Mesodermal cell (in vitro differentiated cells): Measurements from ENCODE around the gene GNRH2. TPM values are rescaled to one million over a fixed set of nuclear protein-coding genes. Genes with fewer than 3 reads are reported as not detected.
"Not testable (repeated sequence)": the region's sequence is repeated elsewhere in the genome, so short reads cannot be mapped to it uniquely, and the experiment has no call there.

ENCODE experiments used
- H3K27ac ChIP-seq: 2 replicates; pipeline ENCODE4 v1.7.0; 2013; ENCODE audit warnings: mild to moderate bottlenecking, low read depth, low read length, moderate library complexity; ENCODE audit not compliant: severe bottlenecking
- H3K36me3 ChIP-seq: 2 replicates; pipeline ENCODE4 v1.7.1; 2013; ENCODE audit warnings: mild to moderate bottlenecking, low read length, moderate library complexity; ENCODE audit not compliant: control insufficient read depth, insufficient read depth
- H3K4me1 ChIP-seq: one replicate; pipeline ENCODE4 v1.7.1; 2013; ENCODE audit warnings: mild to moderate bottlenecking, low read length; ENCODE audit not compliant: insufficient read depth, control insufficient read depth, poor library complexity, severe bottlenecking
- H3K4me3 ChIP-seq: 2 replicates; pipeline ENCODE4 v1.7.0; 2013; ENCODE audit warnings: low read length, control low read depth, mild to moderate bottlenecking; ENCODE audit not compliant: insufficient read depth, poor library complexity, severe bottlenecking; ENCODE audit errors: extremely low read depth
- H3K9me3 ChIP-seq: 2 replicates; pipeline ENCODE4 v1.7.1; 2013; ENCODE audit warnings: mild to moderate bottlenecking, low read length, moderate library complexity; ENCODE audit not compliant: control insufficient read depth
- WGBS, 2 experiments: methylation state at CpG; one replicate each; pipeline ENCODE4 v1.1.5; 2013; ENCODE audit warnings: missing lambda C conversion rate in 2 of 2; ENCODE audit not compliant: insufficient coverage in 2 of 2; 5-methylcytosine and 5-hydroxymethylcytosine counted together
- polyA plus RNA-seq, 2 experiments: library from polyadenylated mRNA; stranded (reverse); fragments of 50-300 nt; gene quantifications; one replicate each; pipeline ENCODE4 v1.2.3, GENCODE V29; 2013

GNRH2 gene, protein sequence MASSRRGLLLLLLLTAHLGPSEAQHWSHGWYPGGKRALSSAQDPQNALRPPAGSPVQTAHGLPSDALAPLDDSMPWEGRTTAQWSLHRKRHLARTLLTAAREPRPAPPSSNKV
- polyA plus RNA-seq (2013, experiment 1 of 2): not detected
- not detected for polyA plus RNA-seq (2013, experiment 2 of 2)

DNA sequence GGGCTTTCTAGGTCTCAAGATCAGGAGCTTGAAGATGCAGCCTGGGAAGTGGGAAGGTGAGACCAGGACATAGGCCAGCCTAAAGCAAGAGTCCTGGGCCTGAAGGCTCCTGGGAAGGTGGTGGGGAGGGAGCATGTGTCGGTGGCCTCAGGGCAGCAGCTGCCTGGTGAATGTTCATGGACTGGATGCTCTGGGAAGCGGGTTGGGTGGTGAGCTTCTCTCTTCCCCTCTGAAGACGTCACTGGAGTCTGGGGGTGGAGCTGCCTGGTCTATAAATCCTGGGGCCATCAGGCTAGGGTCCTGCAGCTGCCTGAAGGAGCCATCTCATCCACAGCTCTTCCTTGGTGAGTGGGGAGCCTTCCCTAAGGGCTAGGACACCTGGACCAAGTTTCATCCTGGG, at the start of gene GNRH2:
Gene GNRH2 (plus strand): TSS at position 301 of the 400 bp plus-strand sequence. CDS start 793 bp downstream, outside the sequence.
- 91 to 100% methylated on average over 2 to 3 of the region's 3 CpGs for WGBS, 2 experiments
- Histone ChIP-seq H3K36me3 (peaks cover 35% of the 10 kb centered on the region), H3K4me1 (no peaks in the 10 kb centered on the region), H3K9me3 (no peaks in the 10 kb centered on the region), H3K4me3 (no peak within 1 kb of the TSS), H3K27ac (no peak within 1 kb of the TSS)

GRCh38 chr20:2995796-2996195, 47.6 kb upstream of the GNRH2 start:
- Histone ChIP-seq H3K9me3 (no peaks in the 10 kb centered on the region), H3K27ac (no peak overlapping the region), H3K4me1 (no peaks in the 10 kb centered on the region), H3K4me3 (no peak overlapping the region), H3K36me3 (peaks cover 61% of the 10 kb centered on the region)
- no CpG with 5 or more reads among the region's 2 CpGs for WGBS, 2 experiments

- H3K9me3 ChIP-seq: no peaks in the 10 kb centered on the region
- peaks cover 35% of the 10 kb centered on the region for H3K36me3 ChIP-seq
- no peaks in the 10 kb centered on the region for H3K4me1 ChIP-seq
- H3K27ac ChIP-seq: no peak overlapping the region
- no peak overlapping the region for H3K4me3 ChIP-seq
These were observed 44.7 kb upstream of the GNRH2 start for GRCh38 chr20:2998728-2999127.

- Histone ChIP-seq H3K9me3 (no peaks in the 10 kb centered on the region), H3K27ac (no peak overlapping the region), H3K36me3 (peaks cover 29% of the 10 kb centered on the region), H3K4me3 (no peak overlapping the region), H3K4me1 (no peaks in the 10 kb centered on the region)
- 68 to 95% methylated on average over 6 to 7 of the region's 7 CpGs for WGBS, 2 experiments
These were observed 42.4 kb upstream of the GNRH2 start for GRCh38 chr20:3000852-3001523.

DNA sequence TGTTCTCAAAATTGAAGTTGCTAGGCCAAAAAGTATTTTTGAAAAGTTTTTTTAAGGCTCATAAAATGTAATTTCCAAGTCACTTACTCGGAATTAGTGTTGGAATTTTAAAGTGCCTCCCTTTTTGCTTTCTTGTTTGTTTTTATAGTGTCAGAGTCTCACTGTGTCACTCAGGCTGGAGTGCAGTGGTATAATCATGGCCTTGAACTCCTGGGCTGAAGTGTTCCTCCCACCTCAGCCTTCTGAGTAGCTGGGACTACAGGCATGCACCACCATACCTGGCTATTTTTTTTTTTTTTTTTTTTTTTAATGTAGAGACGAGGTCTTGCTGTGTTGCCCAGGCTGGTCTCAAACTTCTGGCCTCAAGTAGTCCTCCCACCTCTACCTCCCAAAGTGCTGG, 40.0 kb upstream of the GNRH2 start:
- H3K9me3 ChIP-seq: no peaks in the 10 kb centered on the region
- peaks cover 41% of the 10 kb centered on the region for H3K36me3 ChIP-seq
- 100% methylated on average over 1 of the region's 2 CpGs; no CpG with 5 or more reads in 1 of the 2 experiments for WGBS, 2 experiments
- no peak overlapping the region for H3K27ac ChIP-seq
- no peaks in the 10 kb centered on the region for H3K4me1 ChIP-seq
- H3K4me3 ChIP-seq: no peak overlapping the region

GRCh38 chr20:3010985-3011723, 32.3 kb upstream of the GNRH2 start:
- Histone ChIP-seq H3K4me3 (no peak overlapping the region), H3K4me1 (no peaks in the 10 kb centered on the region)
- 83 to 100% methylated on average over 1 of the region's 1 CpG for WGBS, 2 experiments

GRCh38 chr20:3011752-3012151, 31.7 kb upstream of the GNRH2 start:
- Histone ChIP-seq H3K27ac (no peak overlapping the region), H3K4me3 (no peak overlapping the region), H3K36me3 (peaks cover 78% of the 10 kb centered on the region), H3K9me3 (no peaks in the 10 kb centered on the region), H3K4me1 (no peaks in the 10 kb centered on the region)
- WGBS, 2 experiments: 90% methylated on average over 2 to 3 of the region's 3 CpGs

More at GRCh38 chr20:3010985-3011723, 32.3 kb upstream of the GNRH2 start:
- peaks cover 78% of the 10 kb centered on the region for H3K36me3 ChIP-seq
- no peaks in the 10 kb centered on the region for H3K9me3 ChIP-seq
- no peak overlapping the region for H3K27ac ChIP-seq

DNA sequence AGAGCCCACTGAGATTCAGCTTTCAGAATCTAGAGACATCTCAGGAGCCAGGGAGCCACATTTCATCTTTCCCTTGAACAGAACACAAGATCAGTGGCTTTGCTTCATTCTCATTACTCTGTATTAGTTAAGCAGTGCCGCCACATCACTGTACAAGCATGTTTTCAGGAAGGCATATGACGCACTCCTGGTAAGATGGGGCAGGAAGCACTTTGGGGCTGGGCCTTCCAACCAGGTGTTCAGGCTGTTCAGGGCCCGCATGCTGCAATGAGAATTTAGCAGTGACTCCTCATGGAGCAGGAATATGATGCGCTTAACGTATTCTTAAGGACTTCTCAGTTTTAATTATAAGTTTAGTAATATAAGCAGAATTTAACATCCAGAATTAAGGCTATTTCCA, 29.7 kb upstream of the GNRH2 start:
- Histone ChIP-seq H3K27ac (no peak overlapping the region), H3K36me3 (peaks cover 72% of the 10 kb centered on the region), H3K4me3 (no peak overlapping the region), H3K9me3 (peaks cover 5% of the 10 kb centered on the region), H3K4me1 (no peaks in the 10 kb centered on the region)
- WGBS, 2 experiments: 100% methylated on average over 2 to 3 of the region's 5 CpGs

GRCh38 chr20:3014179-3014578, 29.2 kb upstream of the GNRH2 start:
- Histone ChIP-seq H3K9me3 (peaks cover 5% of the 10 kb centered on the region), H3K4me3 (no peak overlapping the region), H3K4me1 (no peaks in the 10 kb centered on the region), H3K36me3 (peaks cover 68% of the 10 kb centered on the region), H3K27ac (no peak overlapping the region)
- 91 to 100% methylated on average over 5 to 7 of the region's 7 CpGs for WGBS, 2 experiments

GRCh38 chr20:3014662-3015061, 28.8 kb upstream of the GNRH2 start:
- Histone ChIP-seq H3K27ac (no peak overlapping the region), H3K9me3 (peaks cover 5% of the 10 kb centered on the region), H3K4me1 (no peaks in the 10 kb centered on the region), H3K4me3 (no peak overlapping the region), H3K36me3 (peaks cover 64% of the 10 kb centered on the region)
- 100% methylated on average over 1 to 3 of the region's 3 CpGs for WGBS, 2 experiments

GRCh38 chr20:3015302-3015701, 28.1 kb upstream of the GNRH2 start:
- H3K9me3 ChIP-seq, H3K27ac ChIP-seq, H3K4me3 ChIP-seq, H3K4me1 ChIP-seq: not testable (repeated sequence)
- 84 to 100% methylated on average over 2 to 3 of the region's 5 CpGs for WGBS, 2 experiments
- peaks cover 61% of the 10 kb centered on the region for H3K36me3 ChIP-seq
